Ishikawa (cell line): ENCODE results near the gene P3R3URF.

Experiments
- CEBPB ChIP-seq: IDR thresholded peaks from 2 replicates; pipeline ENCODE4 v1.6.1; 2012
- EGR1 ChIP-seq: IDR thresholded peaks from 2 replicates; pipeline ENCODE4 v1.6.1; 2012
- FOXM1 ChIP-seq: IDR thresholded peaks from 2 replicates; pipeline ENCODE4 v1.6.1; 2012; ENCODE audit warnings: low read depth, borderline replicate concordance
- NFIC ChIP-seq: IDR thresholded peaks from 2 replicates; pipeline ENCODE4 v1.6.1; 2012
- RAD21 ChIP-seq: IDR thresholded peaks from 2 replicates; pipeline ENCODE4 v1.6.1; 2012; ENCODE audit warnings: low read depth
- TAF1 ChIP-seq: IDR thresholded peaks from 2 replicates; pipeline ENCODE4 v1.6.1; 2012; ENCODE audit warnings: low read depth, mild to moderate bottlenecking
- TCF12 ChIP-seq: IDR thresholded peaks from 2 replicates; pipeline ENCODE4 v1.6.1; 2012; ENCODE audit warnings: low read depth
- USF1 ChIP-seq: IDR thresholded peaks from 2 replicates; pipeline ENCODE4 v1.6.1; 2012
- YY1 ChIP-seq: IDR thresholded peaks from 2 replicates; pipeline ENCODE4 v1.6.1; 2012; ENCODE audit warnings: low read depth
- TF ChIP-seq, protein P1 (sequence below): IDR thresholded peaks from 2 replicates; pipeline ENCODE4 v1.6.1; 2012

DNA sequence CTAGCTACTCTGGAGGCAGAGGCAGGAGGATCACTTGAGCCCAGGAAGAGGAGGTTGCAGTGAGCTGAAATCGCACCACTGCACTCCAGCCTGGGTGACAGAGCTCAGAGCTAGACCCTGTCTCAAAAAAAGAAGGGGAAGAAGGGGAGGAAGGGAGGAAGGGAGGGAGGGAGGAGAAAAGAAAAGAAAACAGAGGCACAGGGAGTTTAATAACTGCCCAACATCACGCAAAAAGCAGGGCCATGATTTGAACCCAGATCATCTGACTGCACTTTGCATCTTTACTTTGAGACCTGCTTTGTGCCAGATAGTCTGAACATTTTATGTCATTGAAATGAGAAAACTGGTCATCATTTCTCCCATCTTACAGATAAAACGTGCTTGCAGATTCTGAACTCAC is 28.9 kb upstream of the P3R3URF start:
- no peak for TF ChIP-seq RAD21
- no peak for TF ChIP-seq FOXM1
- no peak for TF ChIP-seq TAF1
- TF ChIP-seq, protein P1, sequence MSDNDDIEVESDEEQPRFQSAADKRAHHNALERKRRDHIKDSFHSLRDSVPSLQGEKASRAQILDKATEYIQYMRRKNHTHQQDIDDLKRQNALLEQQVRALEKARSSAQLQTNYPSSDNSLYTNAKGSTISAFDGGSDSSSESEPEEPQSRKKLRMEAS: no peak
- no peak for TF ChIP-seq NFIC
- no peak for TF ChIP-seq EGR1
- no peak for TF ChIP-seq CEBPB
- TF ChIP-seq YY1: no peak
- no peak for TF ChIP-seq USF1
- no peak for TF ChIP-seq TCF12
